HCT116 (cell line): Measurements from ENCODE around the gene GUCY2D. TPM values are rescaled to one million over a fixed set of nuclear protein-coding genes. Genes with fewer than 3 reads are reported as not detected.

Experiments
- ATAC-seq: fragments of 200-7000 bp; cut with Tn5 transposase; 2 replicates; pipeline ENCODE4 v1.9.1; 2020; ENCODE audit warnings: mild to moderate bottlenecking, moderate library complexity
- BruUV-seq: library from RNA; stranded (reverse); fragments of 400-500 nt; replicated peaks from 2 replicates; lab custom pipeline; 2021; lab: Mats Ljungman, UMichigan
- CTCF ChIA-PET: fragments of 300-600 bp; sonication (Branson Sonifier 250); formaldehyde crosslinking; loops from one replicate; lab custom pipeline; 2021; ENCODE audit warnings: antibody characterized with exemption; lab: Charles Lee
- POLR2A ChIA-PET: fragments of 300-600, 350-600 bp; sonication (Branson Sonifier 250); formaldehyde crosslinking; loops from one replicate; lab custom pipeline; 2021; ENCODE audit warnings: antibody characterized with exemption; lab: Charles Lee
- RAD21 ChIA-PET, 2 experiments: fragments of 300-600 bp; sonication (Branson Sonifier 250); formaldehyde crosslinking; loops; one replicate each; lab custom pipeline; 2023; ENCODE audit warnings: low total read pairs in 2 of 2; ENCODE audit not compliant: uncharacterized antibody in 2 of 2, unreplicated experiment in 2 of 2, low non-redundant PET in 1 of 2; lab: Charles Lee
- DNase-seq: peaks from one replicate; pipeline ENCODE4 v3.0.0-alpha.2; 2010; ENCODE audit warnings: low read depth, low spot score
- H2AFZ ChIP-seq: fragments of 200-600 bp; shearing (Covaris generic), sonication (generic); 2 replicates; pipeline ENCODE4 v1.6.1; 2017; ENCODE audit warnings: low read depth, mixed run types, mixed read lengths, antibody characterized with exemption, low read length; ENCODE audit not compliant: poor library complexity, severe bottlenecking
- H3K27ac ChIP-seq: 2 replicates; pipeline ENCODE4 v1.5.1; 2012; ENCODE audit warnings: low read depth, low read length
- H3K27me3 ChIP-seq: fragments of 200-600 bp; sonication (generic); 2 replicates; pipeline ENCODE4 v1.6.1; 2016; ENCODE audit warnings: mixed run types, low read length, mixed read lengths; ENCODE audit not compliant: insufficient read depth
- H3K36me3 ChIP-seq, 2 experiments: fragments of 200-500 bp in 1 of 2; fragments of 200-600 bp in 1 of 2; sonication (Bioruptor generic) in 1 of 2; sonication (generic) in 1 of 2; 2 replicates each; pipeline versions ENCODE4 v1.5.1 to v1.6.1; 2014 to 2016; ENCODE audit warnings: low read length in 2 of 2, inconsistent platforms in 1 of 2, mixed read lengths in 1 of 2, mixed run types in 1 of 2; ENCODE audit not compliant: insufficient read depth in 2 of 2, control insufficient read depth in 1 of 2
- H3K4me1 ChIP-seq, 2 experiments: fragments of 200-600 bp in 1 of 2; sonication (generic) in 1 of 2; 2 replicates each; pipeline versions ENCODE4 v1.5.1 to v1.6.1; 2012 to 2017; ENCODE audit warnings: low read length in 2 of 2, inconsistent platforms in 1 of 2, mild to moderate bottlenecking in 1 of 2, mixed read lengths in 1 of 2, mixed run types in 1 of 2, moderate library complexity in 1 of 2; ENCODE audit not compliant: insufficient read depth in 2 of 2, control insufficient read depth in 1 of 2
- H3K4me2 ChIP-seq: fragments of 200-600 bp; sonication (generic); 2 replicates; pipeline ENCODE4 v1.6.1; 2017; ENCODE audit warnings: mixed run types, low read length, mixed read lengths
- H3K4me3 ChIP-seq, 2 experiments: fragments of 200-600 bp in 1 of 2; sonication (generic) in 1 of 2; replicated peaks in 1 of 2; 2 replicates each; pipeline ENCODE4 v1.5.1; 2011 to 2016; ENCODE audit warnings: low read length in 2 of 2, control low read depth in 1 of 2, low read depth in 1 of 2, mild to moderate bottlenecking in 1 of 2, mixed read lengths in 1 of 2, mixed run types in 1 of 2
- H3K79me2 ChIP-seq: fragments of 200-600 bp; sonication (generic); 2 replicates; pipeline ENCODE4 v1.6.1; 2017; ENCODE audit warnings: mild to moderate bottlenecking, mixed run types, low read length, moderate library complexity, mixed read lengths; ENCODE audit not compliant: insufficient read depth
- H3K9ac ChIP-seq: fragments of 200-600 bp; sonication (generic); 2 replicates; pipeline ENCODE4 v1.6.1; 2016; ENCODE audit warnings: low read length, mixed read lengths
- H3K9me2 ChIP-seq: fragments of 200-600 bp; sonication (generic), shearing (Covaris generic); 2 replicates; pipeline ENCODE4 v1.6.1; 2017; ENCODE audit warnings: mixed run types, mild to moderate bottlenecking, moderate library complexity; ENCODE audit not compliant: insufficient read depth
- H3K9me3 ChIP-seq, 2 experiments: fragments of 200-500 bp in 1 of 2; fragments of 200-600 bp in 1 of 2; sonication (Bioruptor generic) in 1 of 2; sonication (generic) in 1 of 2; 2 replicates each; pipeline ENCODE4 v1.6.1; 2014 to 2017; ENCODE audit warnings: low read length in 2 of 2, mixed read lengths in 2 of 2, inconsistent platforms in 1 of 2, low read depth in 1 of 2, mild to moderate bottlenecking in 1 of 2, mixed run types in 1 of 2, moderate library complexity in 1 of 2; ENCODE audit not compliant: control insufficient read depth in 1 of 2, insufficient read depth in 1 of 2
- H4K20me1 ChIP-seq: fragments of 200-600 bp; sonication (generic), shearing (Covaris generic); 2 replicates; pipeline ENCODE4 v1.6.1; 2017; ENCODE audit warnings: mixed run types, mild to moderate bottlenecking, moderate library complexity; ENCODE audit not compliant: insufficient read depth
- CBX3 ChIP-seq: IDR thresholded peaks from 2 replicates; pipeline ENCODE4 v1.6.1; 2012; ENCODE audit warnings: low read depth
- CEBPB ChIP-seq: IDR thresholded peaks from 2 replicates; pipeline ENCODE4 v1.6.1; 2012; ENCODE audit warnings: low read depth
- CTCF ChIP-seq, 3 experiments: fragments of 200-600 bp in 1 of 3; sonication (generic) in 1 of 3; IDR thresholded peaks in 2 of 3; conservative IDR thresholded peaks in 1 of 3; 2 replicates each; pipeline ENCODE4 v1.5.1; 2012 to 2017; ENCODE audit warnings: low read depth in 2 of 3, low read length in 2 of 3, antibody characterized with exemption in 1 of 3, borderline replicate concordance in 1 of 3, control low read depth in 1 of 3, mild to moderate bottlenecking in 1 of 3, mixed read lengths in 1 of 3, mixed run types in 1 of 3, moderate library complexity in 1 of 3; ENCODE audit not compliant: insufficient read depth in 1 of 3
- EGR1 ChIP-seq: IDR thresholded peaks from 2 replicates; pipeline ENCODE4 v1.6.1; 2012; ENCODE audit warnings: low read depth
- EZH2phosphoT487 ChIP-seq: fragments of 200-600 bp; IDR thresholded peaks from 2 replicates; pipeline ENCODE4 v1.6.1; 2018; ENCODE audit warnings: antibody characterized with exemption, borderline replicate concordance
- FOSL1 ChIP-seq: IDR thresholded peaks from 2 replicates; pipeline ENCODE4 v1.6.1; 2012; ENCODE audit warnings: low read depth
- JUND ChIP-seq: IDR thresholded peaks from 2 replicates; pipeline ENCODE4 v1.6.1; 2012
- POLR2A ChIP-seq: IDR thresholded peaks from 2 replicates; pipeline ENCODE4 v1.7.0; 2011; ENCODE audit warnings: borderline replicate concordance; ENCODE audit not compliant: insufficient read depth, insufficient read length; ENCODE audit errors: extremely low read depth
- POLR2AphosphoS5 ChIP-seq: IDR thresholded peaks from 2 replicates; pipeline ENCODE4 v1.6.1; 2011; ENCODE audit warnings: mild to moderate bottlenecking, low read depth, low read length, moderate library complexity
- RAD21 ChIP-seq: IDR thresholded peaks from 2 replicates; pipeline ENCODE4 v1.6.1; 2012; ENCODE audit warnings: low read depth, mild to moderate bottlenecking
- ZFX ChIP-seq: fragments of 450-650 bp; IDR thresholded peaks from 2 replicates; pipeline ENCODE4 v1.6.1; 2017
- intact Hi-C: fragments of 100-400 bp; cut with micrococcal nuclease; formaldehyde crosslinking; loops from 2 replicates; pipeline ENCODE4 v1.10.0; 2022
- total RNA-seq: library from RNA; stranded (reverse); gene quantifications from one replicate; pipeline ENCODE4 v1.2.1, GENCODE V29; 2021; ENCODE audit not compliant: unreplicated experiment

GUCY2D gene
- total RNA-seq, 1 experiment from 2014 or later, result 1.4 TPM

GRCh38 chr17:8039611-8040168 lies 37.3 kb downstream of the GUCY2D start:
- intact Hi-C loops, result loop anchor here (5.0 kb wide), 1 partner anchor 47 kb away; no protein-coding TSS in a partner anchor
- Histone ChIP-seq H3K4me2 (no peak overlapping the region), H3K27ac (no peak overlapping the region), H3K4me1 (peaks cover 0 to 6% of the 10 kb centered on the region in 2 experiments; a peak in 1 of 4 replicates), H3K27me3 (no peaks in the 10 kb centered on the region), H3K4me3 (no peak overlapping the region), H3K9me2 (no peaks in the 10 kb centered on the region), H2AFZ (no peak overlapping the region), H3K79me2 (no peaks in the 10 kb centered on the region), H3K9ac (no peak overlapping the region), H3K9me3 (no peaks in the 10 kb centered on the region), H3K36me3 (no peaks in the 10 kb centered on the region), H4K20me1 (no peaks in the 10 kb centered on the region)
- CTCF ChIA-PET, result interaction anchor here (1.0 to 2.9 kb wide), 3 partner anchors 18 to 177 kb away, joined by 3 to 31 read pairs (median 18); no protein-coding TSS in a partner anchor
- no peak for TF ChIP-seq EZH2phosphoT487
- no peak for TF ChIP-seq CTCF (IDR thresholded peaks at IDR 0.05 in 2 of 3, conservative IDR thresholded peaks at IDR 0.05 in 1 of 3; ENCODE audit: borderline replicate concordance in 1 of 3, insufficient read depth in 1 of 3, low read depth in 2 of 3, low read length in 2 of 3)
- TF ChIP-seq CBX3, result no peak
- TF ChIP-seq JUND, result no peak
- TF ChIP-seq ZFX, result no peak
- no peak for TF ChIP-seq POLR2A
- no peak for TF ChIP-seq EGR1
- no peak for TF ChIP-seq FOSL1
- TF ChIP-seq POLR2AphosphoS5, result no peak
- TF ChIP-seq CEBPB, result no peak
- no peak for TF ChIP-seq RAD21
- DNase-seq (no peak), ATAC-seq (no peak)
- BruUV-seq, result no TSS peak
- POLR2A ChIA-PET, result no interaction called here
- RAD21 ChIA-PET, result interaction anchor here in 1 of 2 experiments (0.7 to 2.0 kb wide), 2 partner anchors 126 to 176 kb away, joined by 5 to 13 read pairs; no protein-coding TSS in a partner anchor
